HG03135 (cell line): ENCODE data around the gene MYG1.

Source experiments
- ATAC-seq: cut with Tn5 transposase; IDR thresholded peaks from one replicate; pipeline ENCODE4 v1.9.1; 2021; ENCODE audit warnings: mild to moderate bottlenecking, moderate library complexity; ENCODE audit not compliant: unreplicated experiment

MYG1 gene

GRCh38 chr12:53299454-53300180 lies at the start of gene MYG1:
TSS of gene MYG1 (plus strand) at chr12:53299695. CDS start at chr12:53299738, 43 bp downstream.
- peak; percentile 72 for ATAC-seq

- ATAC-seq, result peak; percentile 67
Measured at GRCh38 chr12:53251477-53252348, 47.8 kb upstream of the MYG1 start.

- ATAC-seq, result no peak
Measured at GRCh38 chr12:53252349-53252916, 47.1 kb upstream of the MYG1 start.

GRCh38 chr12:53253298-53253697 lies 46.2 kb upstream of the MYG1 start:
- ATAC-seq, result no peak

GRCh38 chr12:53254816-53255545 lies 44.5 kb upstream of the MYG1 start:
- ATAC-seq, result no peak

- ATAC-seq, result no peak
Measured at GRCh38 chr12:53255996-53256395, 43.5 kb upstream of the MYG1 start.

GRCh38 chr12:53258541-53259539 lies 40.7 kb upstream of the MYG1 start:
- no peak for ATAC-seq

GRCh38 chr12:53259891-53260290 lies 39.6 kb upstream of the MYG1 start:
- ATAC-seq, result no peak

- ATAC-seq, result no peak
Measured at GRCh38 chr12:53265783-53266182, 33.7 kb upstream of the MYG1 start.

- no peak for ATAC-seq
Measured at GRCh38 chr12:53267306-53267998, 32.0 kb upstream of the MYG1 start.

GRCh38 chr12:53267999-53268629 lies 31.4 kb upstream of the MYG1 start, which contains the start of gene ESPL1:
TSS of gene ESPL1 (plus strand) at chr12:53268299. CDS start at chr12:53268767, 468 bp downstream.
- peak; percentile 70 for ATAC-seq

- ATAC-seq, result no peak
Measured at GRCh38 chr12:53268630-53269562, 30.6 kb upstream of the MYG1 start.

GRCh38 chr12:53274445-53274844 lies 25.1 kb upstream of the MYG1 start:
- ATAC-seq, result no peak

GRCh38 chr12:53276511-53276910 lies 23.0 kb upstream of the MYG1 start:
- ATAC-seq, result no peak

- no peak for ATAC-seq
Measured at GRCh38 chr12:53277981-53278380, 21.5 kb upstream of the MYG1 start.

GRCh38 chr12:53279283-53279869 lies 20.1 kb upstream of the MYG1 start:
- no peak for ATAC-seq

GRCh38 chr12:53279888-53280498 lies 19.5 kb upstream of the MYG1 start:
- no peak for ATAC-seq
